Sigmoid colon (tissue), 7 donors: ENCODE data around the gene MED8. TPM values are rescaled to one million over a fixed set of nuclear protein-coding genes. Genes with fewer than 3 reads are reported as not detected.

ENCODE experiments used
- DNase-seq: peaks from one replicate; pipeline ENCODE4 v3.0.0-alpha.2; 2019
- H3K27ac ChIP-seq, 4 donors: fragments of 200-600 bp; sonication (generic); one replicate each; pipeline ENCODE4 v1.5.1; 2016 to 2019; ENCODE audit warnings: mild to moderate bottlenecking in 1 of 4
- H3K27me3 ChIP-seq, 3 donors: fragments of 200-600 bp; sonication (generic); one replicate each; pipeline ENCODE4 v1.5.1; 2019; ENCODE audit warnings: mild to moderate bottlenecking in 1 of 3
- H3K36me3 ChIP-seq, 4 donors: fragments of 200-600 bp; sonication (generic); one replicate each; pipeline ENCODE4 v1.5.1; 2016 to 2019
- H3K4me1 ChIP-seq, 4 donors: fragments of 200-600 bp; sonication (generic); one replicate each; pipeline ENCODE4 v1.5.1; 2017 to 2019
- H3K4me3 ChIP-seq, 4 donors: fragments of 200-600 bp; sonication (generic); one replicate each; pipeline ENCODE4 v1.5.1; 2017 to 2019; ENCODE audit warnings: mild to moderate bottlenecking in 2 of 4, moderate library complexity in 1 of 4
- H3K9me3 ChIP-seq, 4 donors: fragments of 200-600 bp in 3 of 4; sonication (generic) in 3 of 4; one replicate each; pipeline versions ENCODE4 v1.5.1 to v1.6.1; 2013 to 2019
- CTCF ChIP-seq, 4 experiments: fragments of 450-650 bp in 3 of 4; fragments of 200-600 bp in 1 of 4; IDR thresholded peaks; one replicate each; pipeline ENCODE4 v1.5.1; 2016 to 2019; ENCODE audit warnings: antibody characterized with exemption in 4 of 4, mild to moderate bottlenecking in 3 of 4, moderate library complexity in 2 of 4
- EP300 ChIP-seq, 4 donors: sonication (generic); formaldehyde crosslinking; IDR thresholded peaks; one replicate each; pipeline ENCODE4 v1.6.1; 2017; ENCODE audit warnings: antibody characterized with exemption in 4 of 4
- POLR2A ChIP-seq, 2 donors: fragments of 450-650 bp; IDR thresholded peaks; one replicate each; pipeline ENCODE4 v1.6.1; 2016; ENCODE audit warnings: antibody characterized with exemption in 2 of 2, mild to moderate bottlenecking in 2 of 2, moderate library complexity in 2 of 2
- POLR2AphosphoS5 ChIP-seq, 4 donors: sonication (generic); formaldehyde crosslinking; IDR thresholded peaks; one replicate each; pipeline ENCODE4 v1.6.1; 2017; ENCODE audit warnings: antibody characterized with exemption in 4 of 4
- WGBS, 2 donors: extraction: QIAGEN DNeasy Blood & Tissue Kit; methylation state at CpG; one replicate each; pipeline ENCODE4 v1.1.7; 2013; 5-methylcytosine and 5-hydroxymethylcytosine counted together
- intact Hi-C: fragments of 100-400 bp; cut with DNase I; formaldehyde crosslinking; loops from one replicate; pipeline ENCODE4 v1.15.1; 2023
- polyA plus RNA-seq, 3 donors: library from polyadenylated mRNA; stranded (reverse); fragments of 200-250 nt; gene quantifications; one replicate each; pipeline ENCODE4 v1.2.3, GENCODE V29; 2013
- total RNA-seq, 4 donors: library from RNA; depleted of rRNA; stranded (reverse); fragments of >200 nt; gene quantifications; one replicate each; pipeline ENCODE4 v1.1.0, GENCODE V29; 2016
- donor health status: healthy with polysubstance abuse.
- donor health status: Bipolar disorder and iron deficiency.
- donor health status: healthy.

Gene MED8
- total and polyA plus RNA-seq, 7 donors = 25.3 to 43.9 (median 33.4) TPM

DNA sequence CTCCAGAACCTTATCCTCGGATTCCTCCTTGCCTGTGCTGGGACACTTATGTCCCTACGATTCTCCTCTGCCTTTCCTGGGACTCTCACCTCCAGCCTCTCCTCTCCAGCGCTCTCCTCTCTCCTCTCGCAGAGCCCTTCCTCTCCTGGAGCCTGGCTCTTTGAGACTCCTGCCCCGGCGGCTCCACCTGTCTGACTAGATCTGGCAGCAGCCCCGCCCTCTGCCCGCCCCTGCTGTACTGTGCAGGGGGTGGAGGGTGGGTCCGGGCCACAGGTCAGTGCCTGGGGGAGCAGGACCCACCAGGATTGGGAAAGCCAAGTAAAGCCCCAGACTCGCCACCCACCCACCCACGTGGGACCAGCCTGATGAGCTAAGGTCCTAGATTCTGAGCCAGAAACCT, 23.4 kb downstream of the MED8 start:
- H3K4me1 ChIP-seq = peaks cover 0 to 29% (median 24%) of the 10 kb centered on the region in 4 donors
- WGBS, 2 donors = 12 to 53% methylated on average over 11 of the region's 11 CpGs

DNA sequence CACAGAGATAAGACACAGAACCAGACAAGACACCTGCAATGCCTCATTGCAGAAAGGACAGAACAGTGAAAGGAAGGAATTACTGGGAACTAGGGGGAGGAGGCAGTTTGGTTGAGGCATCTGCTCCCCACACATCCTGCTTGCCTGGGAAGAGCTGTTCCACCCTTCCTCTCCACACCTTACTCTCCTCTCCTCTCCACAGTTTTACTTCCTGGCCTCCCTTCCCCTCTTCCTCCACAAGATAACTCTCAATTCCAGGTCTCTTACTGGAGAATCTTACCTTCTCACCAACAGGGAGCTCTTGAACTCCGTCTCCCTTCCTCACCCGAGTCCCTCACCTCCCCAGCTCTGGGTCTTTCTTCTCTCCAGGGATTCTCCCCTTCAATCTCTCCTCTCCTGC, 23.9 kb downstream of the MED8 start:
- intact Hi-C loops = loop anchor here (2.0 kb wide), 1 partner anchor 25 kb away; no protein-coding TSS in a partner anchor
- TF ChIP-seq POLR2A (IDR thresholded peaks at IDR 0.05) (no peak), POLR2AphosphoS5 (IDR thresholded peaks at IDR 0.05) (no peak), EP300 (IDR thresholded peaks at IDR 0.05) (no peak), CTCF (IDR thresholded peaks at IDR 0.05) (no peak)
- H3K9me3 ChIP-seq = no peaks in the 10 kb centered on the region
- peaks cover 12 to 51% (median 27%) of the 10 kb centered on the region in 4 donors for H3K36me3 ChIP-seq
- WGBS, 2 donors = 58 to 87% methylated on average over 2 of the region's 2 CpGs
- no peaks in the 10 kb centered on the region for H3K27me3 ChIP-seq
- peak overlapping the region; percentile 92 to 96 (median 94) for H3K27ac ChIP-seq
- peaks cover 0 to 29% (median 24%) of the 10 kb centered on the region in 4 donors for H3K4me1 ChIP-seq
- H3K4me3 ChIP-seq = no peak overlapping the region
- no peak for DNase-seq

More for the DNA sequence above, 23.4 kb downstream of the MED8 start:
- H3K4me3 ChIP-seq = peak overlapping the region in 2 of 4 donors; percentile 88 to 89
- H3K27me3 ChIP-seq = no peaks in the 10 kb centered on the region
- intact Hi-C loops = loop anchor here (2.0 kb wide), 1 partner anchor 25 kb away; no protein-coding TSS in a partner anchor
- peaks cover 12 to 46% (median 27%) of the 10 kb centered on the region in 4 donors for H3K36me3 ChIP-seq
- TF ChIP-seq CTCF (IDR thresholded peaks at IDR 0.05) (no peak), EP300 (IDR thresholded peaks at IDR 0.05) (no peak), POLR2A (IDR thresholded peaks at IDR 0.05) (peak in 1 of 2 donors; percentile 71), POLR2AphosphoS5 (IDR thresholded peaks at IDR 0.05) (no peak)
- H3K9me3 ChIP-seq = no peaks in the 10 kb centered on the region
- no peak for DNase-seq
- peak overlapping the region; percentile 92 to 96 (median 94) for H3K27ac ChIP-seq

DNA sequence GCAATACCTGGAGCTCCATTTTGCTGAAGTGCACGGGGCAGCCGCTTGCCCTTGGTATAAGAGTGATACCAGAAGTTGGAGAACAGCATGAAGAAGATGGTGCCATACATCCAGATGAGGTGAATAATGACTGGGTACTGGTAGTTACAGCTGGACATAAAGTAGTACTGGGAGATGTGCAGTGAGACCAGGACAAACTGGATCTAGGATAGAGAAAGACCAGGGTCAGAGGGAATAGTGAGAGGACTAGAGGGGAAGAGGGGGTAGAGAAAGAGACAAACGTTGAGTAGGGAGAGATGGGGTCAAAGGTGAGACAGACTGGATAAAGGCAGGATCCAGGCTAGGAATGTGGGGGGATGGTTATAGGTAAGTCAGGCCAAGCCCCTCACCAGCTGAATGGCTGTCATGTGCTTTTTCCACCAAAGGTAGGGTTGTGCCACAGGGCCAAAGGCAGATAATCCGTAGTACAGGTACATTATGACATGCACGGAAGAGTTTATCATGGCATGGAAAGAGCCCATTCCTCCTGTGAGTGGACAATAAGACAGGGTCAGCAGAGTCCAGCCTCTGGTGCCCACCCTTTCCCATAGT, 25.6 kb downstream of the MED8 start:
- H3K4me1 ChIP-seq = peaks cover 0 to 32% (median 25%) of the 10 kb centered on the region in 4 donors
- H3K27me3 ChIP-seq = no peaks in the 10 kb centered on the region
- peaks cover 12 to 52% (median 27%) of the 10 kb centered on the region in 4 donors for H3K36me3 ChIP-seq
- intact Hi-C loops = no loop called here
- 80 to 83% methylated on average over 5 of the region's 5 CpGs for WGBS, 2 donors
- H3K27ac ChIP-seq = no peak overlapping the region
- DNase-seq = no peak
- TF ChIP-seq POLR2A (IDR thresholded peaks at IDR 0.05) = no peak
- no peak for TF ChIP-seq CTCF (IDR thresholded peaks at IDR 0.05)
- no peak for TF ChIP-seq POLR2AphosphoS5 (IDR thresholded peaks at IDR 0.05)
- TF ChIP-seq EP300 (IDR thresholded peaks at IDR 0.05) = no peak
- no peak overlapping the region for H3K4me3 ChIP-seq
- no peaks in the 10 kb centered on the region for H3K9me3 ChIP-seq

DNA sequence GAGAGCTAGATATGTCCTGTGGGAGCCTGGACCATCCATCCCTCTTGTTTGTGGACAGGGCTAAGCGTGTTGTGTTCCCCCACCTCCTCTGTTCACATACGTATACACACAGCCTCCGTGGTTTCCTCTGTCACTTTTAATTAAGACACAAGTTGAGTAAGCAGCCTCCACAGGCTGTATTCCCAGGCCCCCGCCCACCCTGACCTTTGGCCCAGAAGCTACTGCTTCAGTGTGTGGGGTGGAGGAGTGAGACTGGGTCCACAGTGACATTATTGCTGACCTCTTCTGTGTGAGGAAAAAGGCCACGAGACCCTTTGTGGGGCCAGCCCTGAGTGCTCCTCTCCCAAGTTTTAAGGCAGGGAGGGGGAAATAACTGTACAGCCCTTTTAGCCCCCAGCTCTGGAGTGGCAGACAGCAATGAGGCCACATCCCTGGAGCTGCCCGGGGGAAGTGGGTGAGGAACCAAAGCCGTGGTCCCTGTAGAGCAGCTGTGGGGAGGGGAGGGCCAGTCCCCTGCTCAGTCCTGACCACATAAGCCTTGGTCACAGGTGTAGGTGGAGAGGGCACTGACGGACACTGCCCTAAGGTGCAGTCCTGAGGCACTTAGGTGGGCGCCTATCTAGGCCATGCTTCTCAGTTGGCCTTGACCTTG, 26.2 kb downstream of the MED8 start:
- no peak overlapping the region for H3K27ac ChIP-seq

More for the DNA sequence above, 26.2 kb downstream of the MED8 start:
- no peak for TF ChIP-seq EP300 (IDR thresholded peaks at IDR 0.05)
- no peak for TF ChIP-seq POLR2A (IDR thresholded peaks at IDR 0.05)
- TF ChIP-seq POLR2AphosphoS5 (IDR thresholded peaks at IDR 0.05) = no peak
- no peak for TF ChIP-seq CTCF (IDR thresholded peaks at IDR 0.05)
- no peak for DNase-seq
- H3K4me1 ChIP-seq = peaks cover 0 to 29% (median 21%) of the 10 kb centered on the region in 4 donors
- no peaks in the 10 kb centered on the region for H3K27me3 ChIP-seq
- 56 to 74% methylated on average over 9 of the region's 9 CpGs for WGBS, 2 donors
- intact Hi-C loops = no loop called here
- H3K36me3 ChIP-seq = peaks cover 12 to 52% (median 27%) of the 10 kb centered on the region in 4 donors
- no peak overlapping the region for H3K4me3 ChIP-seq
- H3K9me3 ChIP-seq = no peaks in the 10 kb centered on the region
